HPDE6-E6E7 (cell line): Measurements from ENCODE around the gene STOM.
"Not testable (repeated sequence)": the region's sequence is repeated elsewhere in the genome, so short reads cannot be mapped to it uniquely, and the experiment has no call there.

Experiments
- DNase-seq: peaks from one replicate; pipeline ENCODE4 v3.0.0; 2011; ENCODE audit warnings: missing footprints; ENCODE audit errors: extremely low spot score

The STOM gene

GRCh38 chr9:121301881-121302286 is 68.2 kb downstream of the STOM start:
- no peak for DNase-seq

DNA sequence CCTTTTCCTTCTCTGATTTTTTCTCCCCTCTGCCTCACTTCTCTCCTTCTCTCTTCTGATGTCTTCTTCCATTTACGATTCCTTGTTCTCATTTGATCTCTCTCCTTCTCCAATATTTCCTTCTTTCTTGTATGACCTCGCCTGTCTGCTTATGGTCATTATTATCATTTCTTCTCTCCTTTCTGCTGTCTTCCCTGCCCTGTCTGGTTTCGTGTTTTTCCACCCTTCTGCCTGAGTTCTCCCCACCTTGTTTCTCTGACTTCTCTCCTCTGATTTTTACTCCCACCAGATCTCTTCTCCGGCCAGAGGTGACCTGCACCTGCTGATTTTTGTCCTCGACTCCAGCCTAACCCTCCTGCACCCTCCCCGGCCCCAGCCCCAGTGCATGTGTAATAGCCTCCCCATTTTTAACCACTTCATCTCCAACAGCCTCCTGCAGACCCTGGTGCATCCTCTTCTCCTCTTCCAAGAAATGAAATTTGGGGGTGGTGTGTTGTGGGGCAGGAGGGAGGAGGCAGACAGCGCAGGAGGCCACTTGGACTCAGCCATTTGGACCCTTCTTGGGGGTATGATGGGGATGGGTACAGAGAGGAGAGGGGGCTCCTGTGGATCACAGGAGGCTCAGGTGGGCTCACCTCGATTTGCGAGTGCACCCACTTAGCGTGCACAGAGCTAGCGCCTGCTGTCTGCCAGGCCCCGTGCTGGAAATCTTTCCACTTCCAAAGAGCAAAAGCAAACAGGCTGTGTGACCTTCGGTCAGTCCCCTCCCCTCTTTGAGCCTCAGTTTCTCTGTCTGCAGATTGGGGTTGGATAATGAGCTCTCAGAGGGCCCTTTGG is 69.5 kb downstream of the STOM start:
- DNase-seq = no peak

DNA sequence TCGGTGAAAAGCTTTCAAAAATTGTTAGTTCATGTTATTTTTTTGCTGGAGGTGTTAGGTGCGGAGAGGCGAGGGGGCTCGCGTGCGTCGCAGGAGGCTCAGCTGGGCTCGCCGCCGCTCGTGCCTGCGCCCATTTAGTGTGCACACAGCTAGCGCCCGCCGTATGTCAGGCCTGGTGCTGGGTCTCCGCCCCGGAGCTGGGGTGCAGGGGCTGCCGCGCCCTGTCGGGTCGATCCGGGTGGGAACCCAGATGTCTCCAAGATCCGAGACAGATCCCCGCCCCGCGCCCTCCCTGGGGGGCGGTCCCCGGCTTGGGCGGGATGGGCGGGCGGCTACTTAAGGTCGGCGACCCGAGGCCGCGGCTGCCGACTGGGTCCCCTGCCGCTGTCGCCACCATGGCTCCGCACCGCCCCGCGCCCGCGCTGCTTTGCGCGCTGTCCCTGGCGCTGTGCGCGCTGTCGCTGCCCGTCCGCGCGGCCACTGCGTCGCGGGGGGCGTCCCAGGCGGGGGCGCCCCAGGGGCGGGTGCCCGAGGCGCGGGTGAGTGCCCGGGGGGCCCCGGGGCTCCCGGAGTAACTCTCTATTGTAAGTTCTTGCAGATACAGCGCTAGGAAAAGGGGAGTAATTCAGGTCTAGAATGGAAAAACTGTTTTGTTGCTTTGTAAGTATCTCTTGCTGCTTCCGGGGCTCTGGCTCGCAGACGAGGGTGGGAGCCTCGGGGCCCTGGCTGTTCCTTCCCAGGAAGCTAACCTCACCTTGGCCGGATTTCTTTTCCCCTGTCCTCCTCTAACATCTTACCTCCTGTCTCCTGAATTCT is 70.4 kb downstream of the STOM start:
- DNase-seq = no peak

DNA sequence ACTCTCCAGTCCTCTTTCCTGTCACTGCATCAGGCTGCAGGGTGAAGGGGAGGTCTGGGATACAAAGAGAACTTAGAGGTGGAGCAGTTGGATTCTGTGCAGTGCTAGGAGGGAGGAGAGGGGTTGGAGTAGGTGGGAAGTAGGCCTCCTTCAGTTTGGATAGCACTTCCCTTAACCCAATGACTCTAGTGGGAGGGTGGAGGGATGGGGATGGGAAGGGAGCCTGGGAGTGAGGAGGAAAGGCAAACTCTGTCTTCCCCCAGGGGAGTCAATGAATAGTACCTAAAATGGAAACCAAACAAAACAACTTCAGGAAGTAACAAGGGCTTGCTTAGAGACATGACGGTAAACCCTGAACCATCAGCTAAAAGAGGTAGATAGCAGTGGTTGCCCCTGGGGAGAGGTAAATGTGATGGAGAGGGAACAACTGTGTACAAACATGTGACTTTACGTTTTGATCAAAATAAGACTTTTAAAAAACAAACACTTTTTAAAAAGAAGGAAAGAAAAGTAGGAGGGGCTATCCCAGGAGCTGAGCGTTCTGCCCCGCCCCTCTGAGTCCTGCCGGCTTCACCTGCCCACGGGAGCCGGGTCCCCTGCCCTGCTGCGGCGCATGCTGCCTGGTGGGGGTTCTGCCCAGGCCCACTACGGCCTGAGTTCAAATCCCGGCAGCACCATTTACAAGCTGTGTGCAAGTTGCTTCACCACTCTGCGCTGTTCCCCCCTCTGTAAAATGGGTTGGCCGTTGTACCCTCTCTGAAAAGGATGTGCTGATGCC is 71.2 kb downstream of the STOM start:
- DNase-seq = no peak

GRCh38 chr9:121298016-121298538 is 72.0 kb downstream of the STOM start:
- DNase-seq = no peak

DNA sequence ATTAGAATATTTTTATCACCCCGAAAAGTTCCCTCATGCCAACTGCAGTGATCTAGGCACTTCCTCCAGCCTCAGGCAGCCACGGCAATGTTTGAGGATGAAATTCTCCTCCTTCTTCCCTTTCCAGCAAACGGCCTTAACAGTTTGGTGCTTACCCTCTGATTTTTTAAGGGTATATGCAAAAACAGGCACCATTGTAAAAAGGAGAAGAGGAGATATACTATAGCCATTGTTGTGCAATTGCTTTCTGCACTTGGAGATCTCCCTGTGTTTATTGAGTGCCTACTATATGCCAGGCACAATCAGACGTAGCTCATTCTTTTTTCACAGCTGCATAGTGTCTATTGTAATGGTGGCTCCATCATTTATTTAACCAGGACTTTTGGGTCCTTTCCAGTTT is 72.7 kb downstream of the STOM start:
- no peak for DNase-seq

DNA sequence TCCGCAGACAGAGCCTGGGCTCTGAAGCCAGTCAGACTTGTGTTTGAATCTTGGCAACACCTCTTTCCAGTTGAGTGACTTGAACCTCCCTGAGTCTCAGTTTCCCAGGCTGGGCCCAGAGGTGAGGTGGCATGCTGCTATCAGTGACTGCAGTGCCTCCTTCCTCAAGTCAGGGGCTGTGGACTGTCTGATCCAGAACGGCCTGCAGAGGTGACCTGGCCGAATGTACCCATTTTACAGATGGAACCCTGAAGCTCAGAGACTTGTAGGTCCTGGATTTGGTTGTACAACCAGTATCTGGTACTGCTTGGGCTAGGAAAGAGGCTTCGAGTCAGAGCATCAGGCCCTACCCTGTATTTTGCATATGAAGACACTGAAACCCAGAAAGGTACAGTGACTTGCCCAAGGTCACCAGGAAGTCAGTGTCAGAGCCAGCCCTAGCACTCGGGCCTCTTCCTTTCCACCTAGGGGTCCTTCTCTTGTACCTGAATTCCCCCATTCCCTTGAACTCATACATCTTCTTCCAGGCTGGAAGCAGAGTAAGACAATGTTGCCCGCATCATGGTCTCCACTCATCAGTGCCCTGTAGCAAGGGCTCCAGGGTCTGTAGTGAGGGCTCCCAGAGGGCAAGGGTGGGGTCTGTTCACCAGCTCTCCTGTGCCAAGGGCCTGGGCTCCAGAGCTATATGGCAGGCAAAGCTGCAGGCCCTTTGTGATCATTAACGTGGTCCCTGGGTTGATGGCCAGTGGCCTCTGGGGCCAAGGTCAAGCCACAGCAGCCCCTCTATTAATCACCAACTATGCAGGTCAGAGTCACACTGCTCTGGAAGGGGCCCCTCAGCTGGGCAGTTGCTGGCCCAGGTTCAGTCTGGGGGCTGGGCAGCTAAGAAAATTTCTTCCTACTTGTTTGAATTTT is 73.6 kb downstream of the STOM start:
- no peak for DNase-seq

GRCh38 chr9:121295662-121296191 is 74.3 kb downstream of the STOM start:
- DNase-seq = no peak

DNA sequence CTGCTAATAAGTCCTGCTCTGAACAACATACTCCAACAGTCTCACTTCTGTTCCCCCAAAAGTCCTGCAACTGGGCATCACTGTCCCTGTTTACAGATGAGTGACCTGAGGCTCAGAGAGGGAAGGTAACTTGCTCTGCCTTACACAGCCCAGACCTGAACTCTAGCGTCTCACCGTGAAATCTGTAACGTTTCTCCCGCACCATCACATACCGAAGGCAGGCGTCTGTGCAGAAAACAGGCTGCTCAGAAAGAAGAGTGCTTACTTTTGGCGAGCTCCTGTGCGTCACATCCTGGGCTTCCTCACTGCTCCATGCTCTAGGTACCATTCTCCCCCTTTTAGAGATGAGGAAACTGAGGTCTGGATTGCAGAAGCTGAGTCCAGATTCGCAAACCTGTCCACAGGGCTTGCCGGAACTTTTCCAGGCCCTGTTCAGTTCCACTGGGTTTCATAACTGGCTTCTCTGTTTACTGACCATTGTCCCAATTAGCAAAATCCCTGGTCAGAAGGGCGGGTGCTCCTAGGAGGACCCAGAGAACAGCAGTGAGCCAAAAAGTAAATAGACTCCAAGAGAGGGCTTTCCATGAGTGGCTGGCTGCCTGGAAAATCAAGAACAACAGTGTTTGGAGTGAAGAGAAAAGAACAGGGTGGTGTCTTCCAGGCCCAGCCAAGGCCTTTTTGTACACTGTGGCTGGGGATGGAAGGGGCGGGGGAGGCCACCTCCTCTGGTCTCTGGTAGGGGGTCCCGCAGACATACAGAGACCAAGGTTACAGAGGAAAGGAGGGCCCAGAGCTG is 75.0 kb downstream of the STOM start:
- no peak for DNase-seq

GRCh38 chr9:121294151-121294743 is 75.8 kb downstream of the STOM start:
- no peak for DNase-seq

- DNase-seq = no peak
These were observed 77.2 kb downstream of the STOM start for GRCh38 chr9:121292801-121293241.

DNA sequence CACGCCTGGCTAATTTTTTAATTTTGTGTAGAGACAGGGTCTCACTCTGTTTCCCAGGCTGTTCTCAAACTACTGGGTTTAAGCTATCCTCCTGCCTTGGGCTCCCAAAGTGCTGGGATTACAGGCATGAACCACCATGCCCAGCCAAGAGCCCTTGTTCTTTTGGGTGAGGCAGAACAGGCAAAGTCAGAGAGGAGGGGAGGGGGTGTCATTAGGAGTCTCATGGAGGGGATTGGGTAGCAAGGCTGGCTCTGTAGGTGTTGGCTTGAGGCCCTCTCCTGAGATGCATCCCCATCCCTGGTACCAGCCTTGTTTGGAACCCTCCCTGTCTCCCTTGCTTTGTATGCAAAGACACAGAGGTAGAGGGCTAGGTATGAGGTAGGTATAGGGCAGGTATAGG is 78.0 kb downstream of the STOM start:
- no peak for DNase-seq

- not testable (repeated sequence) for DNase-seq
These were observed 78.5 kb downstream of the STOM start for GRCh38 chr9:121291536-121291935.

DNA sequence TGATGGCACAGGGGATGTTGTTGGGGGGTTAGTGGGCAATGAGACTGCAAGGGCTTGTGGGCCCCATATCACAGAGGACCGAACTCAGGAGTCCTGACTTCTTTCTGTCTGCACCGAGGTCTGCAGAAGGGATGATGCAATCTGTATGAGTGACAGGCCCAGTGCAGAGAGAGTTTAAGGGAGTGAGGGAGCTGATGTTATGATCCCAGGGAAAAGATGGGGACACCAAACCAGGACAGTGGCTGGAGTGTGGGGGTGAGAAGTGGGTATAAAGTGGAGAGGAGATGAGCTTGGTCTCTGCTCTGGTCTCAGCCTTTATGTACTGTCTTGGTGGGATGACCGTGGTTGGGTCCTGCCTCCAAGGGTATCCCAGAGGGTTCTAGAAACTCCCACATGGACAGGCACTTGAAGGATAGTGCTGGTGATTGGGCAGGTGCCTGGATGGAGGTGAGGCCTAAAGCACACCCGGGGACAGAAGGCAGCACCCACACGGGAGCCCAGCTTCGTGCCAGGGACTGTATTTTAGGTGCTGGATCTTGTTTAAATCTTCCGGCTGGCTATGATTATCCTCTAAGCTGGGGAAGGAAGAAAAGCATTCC is 80.2 kb downstream of the STOM start:
- DNase-seq = no peak

GRCh38 chr9:121289026-121289771 is 80.9 kb downstream of the STOM start:
- DNase-seq = no peak
